Measurements from ENCODE around the gene ZBTB4. TPM values are rescaled to one million over a fixed set of nuclear protein-coding genes. Genes with fewer than 3 reads are reported as not detected.
A peak's percentile ranks its signal among the peaks of the same experiment; 100 is the strongest.

The ZBTB4 gene
- total RNA-seq, 3 donors from 2014 or later, result 16.6 to 93.9 (median 18.5) TPM

DNA sequence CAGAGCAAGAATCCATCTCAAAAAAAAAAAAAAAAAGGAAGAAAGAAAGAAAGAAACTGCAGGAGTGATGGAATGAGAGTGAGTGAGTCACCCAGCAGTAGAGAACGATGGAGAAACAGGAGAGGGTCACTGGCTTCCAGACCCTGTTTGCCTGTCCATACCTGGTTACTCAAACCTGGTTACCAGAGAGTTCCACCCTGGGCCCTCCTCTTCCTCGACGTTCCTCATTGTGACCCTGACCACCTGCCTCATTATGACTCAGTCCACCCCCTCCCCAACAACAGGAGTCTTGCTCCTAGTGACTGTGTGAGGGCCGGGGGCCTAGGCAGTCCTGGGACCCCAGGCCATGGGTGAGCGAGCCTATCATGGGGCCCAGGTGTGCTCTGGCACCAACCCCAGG lies 50.9 kb downstream of the ZBTB4 start, which contains the start of gene SPEM3:
Gene SPEM3, plus strand, starts transcription at position 301 of the 400 bp plus-strand sequence. Its CDS starts 46 bp downstream, at position 347.
- H3K36me3 ChIP-seq (ENCODE audit: low read depth), result no peaks in the 10 kb centered on the region
- no peak within 1 kb of the TSS for H3K4me3 ChIP-seq
- no peaks in the 10 kb centered on the region for H3K9me3 ChIP-seq
- intact Hi-C loops (cut with DNase I, micrococcal nuclease), result no loop called here
- TF ChIP-seq, protein P1, sequence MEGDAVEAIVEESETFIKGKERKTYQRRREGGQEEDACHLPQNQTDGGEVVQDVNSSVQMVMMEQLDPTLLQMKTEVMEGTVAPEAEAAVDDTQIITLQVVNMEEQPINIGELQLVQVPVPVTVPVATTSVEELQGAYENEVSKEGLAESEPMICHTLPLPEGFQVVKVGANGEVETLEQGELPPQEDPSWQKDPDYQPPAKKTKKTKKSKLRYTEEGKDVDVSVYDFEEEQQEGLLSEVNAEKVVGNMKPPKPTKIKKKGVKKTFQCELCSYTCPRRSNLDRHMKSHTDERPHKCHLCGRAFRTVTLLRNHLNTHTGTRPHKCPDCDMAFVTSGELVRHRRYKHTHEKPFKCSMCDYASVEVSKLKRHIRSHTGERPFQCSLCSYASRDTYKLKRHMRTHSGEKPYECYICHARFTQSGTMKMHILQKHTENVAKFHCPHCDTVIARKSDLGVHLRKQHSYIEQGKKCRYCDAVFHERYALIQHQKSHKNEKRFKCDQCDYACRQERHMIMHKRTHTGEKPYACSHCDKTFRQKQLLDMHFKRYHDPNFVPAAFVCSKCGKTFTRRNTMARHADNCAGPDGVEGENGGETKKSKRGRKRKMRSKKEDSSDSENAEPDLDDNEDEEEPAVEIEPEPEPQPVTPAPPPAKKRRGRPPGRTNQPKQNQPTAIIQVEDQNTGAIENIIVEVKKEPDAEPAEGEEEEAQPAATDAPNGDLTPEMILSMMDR (IDR thresholded peaks at IDR 0.05), result no peak
- H3K4me1 ChIP-seq (ENCODE audit: low read depth), result no peaks in the 10 kb centered on the region
- DNase-seq (no peak), ATAC-seq (no peak)

DNA sequence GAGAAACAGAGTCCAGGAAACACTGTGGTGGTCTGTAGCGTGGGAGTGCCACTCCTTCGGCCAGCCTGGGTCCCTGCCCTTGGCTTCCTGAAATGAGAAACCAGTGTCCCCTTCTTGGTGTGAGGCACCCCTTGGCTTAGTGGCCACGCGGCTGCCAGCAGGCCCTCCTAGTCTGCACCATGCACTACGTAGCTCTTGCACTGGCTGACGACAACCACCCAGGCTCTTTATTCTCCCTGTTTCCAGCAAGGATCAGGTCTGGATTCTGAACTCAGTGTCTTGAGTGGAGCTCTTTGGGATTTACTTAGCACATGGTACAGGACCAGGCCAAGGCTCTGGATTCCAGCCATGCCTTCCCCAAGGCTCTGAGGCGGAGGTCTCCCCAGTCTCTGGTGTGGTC lies 51.9 kb downstream of the ZBTB4 start:
- Histone ChIP-seq H3K4me1 (ENCODE audit: low read depth) (no peaks in the 10 kb centered on the region), H3K36me3 (ENCODE audit: low read depth) (no peaks in the 10 kb centered on the region), H3K4me3 (no peak overlapping the region), H3K9me3 (no peaks in the 10 kb centered on the region)
- no peak for DNase-seq
- TF ChIP-seq, protein P1 (IDR thresholded peaks at IDR 0.05), result no peak
- intact Hi-C loops (cut with DNase I, micrococcal nuclease), result no loop called here
- ATAC-seq, result no peak

DNA sequence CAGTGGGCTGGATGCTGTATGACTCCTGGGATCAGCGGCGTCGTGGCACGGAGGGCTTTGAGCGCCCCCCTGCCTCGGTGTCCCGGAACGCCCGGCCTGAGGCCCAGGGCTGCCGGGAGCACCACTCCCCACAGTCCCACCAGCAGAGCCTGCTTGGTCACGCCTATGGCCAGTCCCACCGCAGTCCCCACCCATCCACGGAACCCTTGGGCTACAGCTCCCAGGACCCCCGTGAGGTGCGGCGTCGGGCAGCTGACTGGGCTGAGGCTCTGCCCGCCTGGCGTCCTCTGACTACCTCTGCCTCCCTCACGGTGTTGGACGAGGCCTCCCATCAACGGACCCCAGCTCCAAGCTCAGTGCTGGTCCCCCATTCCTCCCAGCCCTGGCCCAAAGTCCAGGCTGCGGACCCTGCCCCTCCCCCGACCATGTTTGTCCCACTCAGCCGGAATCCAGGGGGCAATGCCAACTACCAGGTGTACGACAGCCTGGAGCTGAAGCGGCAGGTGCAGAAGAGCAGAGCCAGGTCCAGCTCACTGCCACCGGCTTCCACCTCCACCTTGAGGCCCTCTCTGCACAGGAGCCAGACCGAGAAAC lies 52.4 kb downstream of the ZBTB4 start:
- Histone ChIP-seq H3K9me3 (no peaks in the 10 kb centered on the region), H3K36me3 (ENCODE audit: low read depth) (no peaks in the 10 kb centered on the region), H3K4me1 (ENCODE audit: low read depth) (no peaks in the 10 kb centered on the region), H3K4me3 (no peak overlapping the region)
- DNase-seq (peak in 1 of 3 donors; percentile 44), ATAC-seq (no peak)
- TF ChIP-seq, protein P1 (IDR thresholded peaks at IDR 0.05), result no peak
- intact Hi-C loops (cut with DNase I, micrococcal nuclease), result no loop called here

DNA sequence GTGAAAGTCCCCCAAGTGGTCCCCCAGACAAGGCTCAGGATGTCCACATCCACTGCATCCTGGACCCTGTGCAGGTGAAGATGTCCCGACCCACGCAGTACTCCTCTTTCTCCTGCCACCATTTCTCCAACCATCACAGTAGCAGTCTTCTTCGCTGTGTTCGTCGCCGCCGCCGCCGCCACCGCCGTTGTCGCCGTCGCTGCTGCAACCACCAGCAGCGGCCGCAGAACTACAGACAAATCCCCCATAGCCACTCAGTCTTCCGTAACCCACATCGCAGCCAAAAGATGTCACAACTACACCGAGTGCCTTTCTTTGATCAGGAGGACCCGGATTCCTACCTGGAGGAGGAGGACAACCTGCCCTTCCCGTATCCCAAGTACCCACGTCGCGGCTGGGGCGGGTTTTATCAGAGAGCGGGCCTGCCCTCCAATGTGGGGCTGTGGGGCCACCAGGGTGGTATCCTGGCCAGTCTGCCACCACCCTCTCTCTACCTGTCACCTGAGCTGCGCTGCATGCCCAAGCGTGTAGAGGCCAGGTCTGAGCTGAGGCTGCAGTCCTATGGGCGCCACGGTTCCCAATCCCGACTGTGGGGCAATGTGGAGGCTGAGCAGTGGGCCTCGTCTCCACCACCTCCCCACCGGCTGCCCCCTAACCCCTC lies 53.1 kb downstream of the ZBTB4 start:
- Histone ChIP-seq H3K9me3 (no peaks in the 10 kb centered on the region), H3K4me1 (ENCODE audit: low read depth) (no peaks in the 10 kb centered on the region), H3K4me3 (no peak overlapping the region), H3K36me3 (ENCODE audit: low read depth) (no peaks in the 10 kb centered on the region)
- TF ChIP-seq, protein P1 (IDR thresholded peaks at IDR 0.05), result no peak
- DNase-seq (no peak), ATAC-seq (no peak)
- intact Hi-C loops (cut with DNase I, micrococcal nuclease), result no loop called here

DNA sequence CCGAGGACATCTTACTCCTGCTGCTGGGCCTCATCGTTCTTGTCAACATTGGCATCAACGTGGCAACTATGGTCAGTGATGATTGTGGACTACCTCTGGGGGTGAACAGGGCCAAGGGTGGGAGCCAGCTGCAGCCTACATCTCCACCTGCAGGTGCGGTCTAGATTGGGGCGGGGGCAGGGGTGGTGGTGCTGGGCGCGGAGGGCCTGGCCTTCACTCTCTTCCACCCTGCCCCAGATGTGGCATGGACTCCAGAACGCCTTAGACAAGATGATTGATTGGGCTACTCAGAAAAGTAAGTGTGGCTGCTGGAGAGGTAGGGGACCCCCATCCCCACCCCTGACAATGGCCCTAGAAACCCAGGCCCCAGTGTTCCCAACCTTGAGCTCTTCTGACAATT lies 53.7 kb downstream of the ZBTB4 start:
- no peaks in the 10 kb centered on the region for H3K4me1 ChIP-seq (ENCODE audit: low read depth)
- ATAC-seq (no peak), DNase-seq (no peak)
- TF ChIP-seq, protein P1 (IDR thresholded peaks at IDR 0.05), result no peak
- no peak overlapping the region for H3K4me3 ChIP-seq
- intact Hi-C loops (cut with DNase I, micrococcal nuclease), result no loop called here
- H3K9me3 ChIP-seq, result no peaks in the 10 kb centered on the region
- no peaks in the 10 kb centered on the region for H3K36me3 ChIP-seq (ENCODE audit: low read depth)
